ENCODE results near the gene SLC12A6. TPM values are rescaled to one million over a fixed set of nuclear protein-coding genes. Genes with fewer than 3 reads are reported as not detected.

SLC12A6 gene
- total and polyA plus RNA-seq, 2 experiments from 2014 or later: 12.0 to 44.3 TPM

DNA sequence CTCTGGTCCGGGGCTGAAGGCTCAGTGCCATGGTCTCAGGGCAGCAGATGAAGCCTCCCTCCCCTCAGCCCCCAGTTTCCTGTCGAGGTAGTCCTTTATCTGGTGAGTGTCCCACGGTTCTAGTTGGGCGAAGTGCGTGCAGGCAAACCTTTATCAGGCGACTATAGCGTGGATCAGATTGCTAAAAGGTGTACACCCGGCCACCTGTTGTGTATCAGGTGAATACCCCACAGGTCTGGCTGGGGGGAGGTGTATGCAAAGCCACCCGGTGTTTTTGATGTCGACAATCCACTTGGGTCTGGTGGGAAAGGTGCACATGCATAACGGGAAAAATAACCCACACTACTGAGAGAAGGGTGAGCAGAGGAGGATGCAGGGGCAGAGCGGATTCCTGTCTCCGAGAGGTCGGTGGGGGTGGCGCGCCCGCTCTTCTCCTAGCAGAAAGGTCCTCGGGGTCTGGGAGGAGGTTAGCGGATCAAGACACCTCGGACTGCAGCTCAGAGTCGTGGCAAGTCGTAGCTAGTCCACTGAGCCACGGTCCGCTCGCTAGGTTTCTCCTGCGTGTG, 507 bp downstream of the SLC12A6 start:
- peak overlapping the region; percentile 92 for H3K4me3 ChIP-seq
- no peaks in the 10 kb centered on the region for H3K36me3 ChIP-seq
- no peaks in the 10 kb centered on the region for H3K27me3 ChIP-seq
- peaks cover 23% of the 10 kb centered on the region for H3K4me1 ChIP-seq (ENCODE audit: low read depth)
- TF ChIP-seq, protein P1, sequence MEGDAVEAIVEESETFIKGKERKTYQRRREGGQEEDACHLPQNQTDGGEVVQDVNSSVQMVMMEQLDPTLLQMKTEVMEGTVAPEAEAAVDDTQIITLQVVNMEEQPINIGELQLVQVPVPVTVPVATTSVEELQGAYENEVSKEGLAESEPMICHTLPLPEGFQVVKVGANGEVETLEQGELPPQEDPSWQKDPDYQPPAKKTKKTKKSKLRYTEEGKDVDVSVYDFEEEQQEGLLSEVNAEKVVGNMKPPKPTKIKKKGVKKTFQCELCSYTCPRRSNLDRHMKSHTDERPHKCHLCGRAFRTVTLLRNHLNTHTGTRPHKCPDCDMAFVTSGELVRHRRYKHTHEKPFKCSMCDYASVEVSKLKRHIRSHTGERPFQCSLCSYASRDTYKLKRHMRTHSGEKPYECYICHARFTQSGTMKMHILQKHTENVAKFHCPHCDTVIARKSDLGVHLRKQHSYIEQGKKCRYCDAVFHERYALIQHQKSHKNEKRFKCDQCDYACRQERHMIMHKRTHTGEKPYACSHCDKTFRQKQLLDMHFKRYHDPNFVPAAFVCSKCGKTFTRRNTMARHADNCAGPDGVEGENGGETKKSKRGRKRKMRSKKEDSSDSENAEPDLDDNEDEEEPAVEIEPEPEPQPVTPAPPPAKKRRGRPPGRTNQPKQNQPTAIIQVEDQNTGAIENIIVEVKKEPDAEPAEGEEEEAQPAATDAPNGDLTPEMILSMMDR (IDR thresholded peaks at IDR 0.05; ENCODE audit: low read depth, low read length): no peak
- no peaks in the 10 kb centered on the region for H3K9me3 ChIP-seq (ENCODE audit: low read depth)
- H3K27ac ChIP-seq: peak overlapping the region; percentile 93
- no peak for DNase-seq (ENCODE audit: low read depth in 1 of 2, low spot score in 1 of 2)

DNA sequence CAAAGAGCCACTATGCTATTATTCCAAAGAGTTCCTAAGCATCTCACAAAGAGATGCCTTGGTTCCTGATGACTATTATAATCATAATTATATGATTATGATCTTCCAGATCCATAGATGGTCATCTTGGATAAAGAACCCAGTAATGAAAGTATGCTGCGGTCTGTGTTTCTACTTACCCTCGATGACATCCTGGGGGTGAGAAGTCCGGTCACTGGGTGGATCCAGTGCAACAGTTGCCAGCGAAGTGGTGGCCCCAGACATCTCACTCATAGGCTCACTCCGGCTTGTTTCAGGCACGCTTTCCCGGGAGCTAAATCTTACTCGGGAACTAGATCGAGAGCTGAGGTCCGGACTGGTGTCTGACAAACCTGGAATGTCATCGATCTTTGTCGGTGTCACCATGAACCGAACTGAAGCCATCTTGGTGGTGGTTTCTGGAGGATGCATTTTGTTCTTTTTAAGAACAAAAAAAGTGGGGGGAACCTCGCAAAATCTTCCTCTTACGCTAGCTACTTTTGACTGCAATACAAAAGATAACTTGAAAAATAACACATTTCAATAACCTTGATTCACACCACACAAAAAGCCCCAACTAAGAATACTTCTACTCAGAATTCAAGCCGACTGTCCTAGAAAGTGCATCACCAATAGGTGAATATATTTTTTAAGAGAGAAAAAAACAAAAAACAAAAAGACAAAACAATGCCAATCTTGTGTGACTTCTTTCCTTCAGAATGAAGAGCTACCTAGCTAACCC, 1.2 kb downstream of the SLC12A6 start:
- Histone ChIP-seq H3K27ac (peak overlapping the region; percentile 93), H3K36me3 (no peaks in the 10 kb centered on the region), H3K27me3 (no peaks in the 10 kb centered on the region), H3K9me3 (ENCODE audit: low read depth) (no peaks in the 10 kb centered on the region), H3K4me3 (peak overlapping the region; percentile 92), H3K4me1 (ENCODE audit: low read depth) (peaks cover 29% of the 10 kb centered on the region)
- TF ChIP-seq, protein P1 (IDR thresholded peaks at IDR 0.05; ENCODE audit: low read depth, low read length): no peak
- no peak for DNase-seq (ENCODE audit: low read depth in 1 of 2, low spot score in 1 of 2)

DNA sequence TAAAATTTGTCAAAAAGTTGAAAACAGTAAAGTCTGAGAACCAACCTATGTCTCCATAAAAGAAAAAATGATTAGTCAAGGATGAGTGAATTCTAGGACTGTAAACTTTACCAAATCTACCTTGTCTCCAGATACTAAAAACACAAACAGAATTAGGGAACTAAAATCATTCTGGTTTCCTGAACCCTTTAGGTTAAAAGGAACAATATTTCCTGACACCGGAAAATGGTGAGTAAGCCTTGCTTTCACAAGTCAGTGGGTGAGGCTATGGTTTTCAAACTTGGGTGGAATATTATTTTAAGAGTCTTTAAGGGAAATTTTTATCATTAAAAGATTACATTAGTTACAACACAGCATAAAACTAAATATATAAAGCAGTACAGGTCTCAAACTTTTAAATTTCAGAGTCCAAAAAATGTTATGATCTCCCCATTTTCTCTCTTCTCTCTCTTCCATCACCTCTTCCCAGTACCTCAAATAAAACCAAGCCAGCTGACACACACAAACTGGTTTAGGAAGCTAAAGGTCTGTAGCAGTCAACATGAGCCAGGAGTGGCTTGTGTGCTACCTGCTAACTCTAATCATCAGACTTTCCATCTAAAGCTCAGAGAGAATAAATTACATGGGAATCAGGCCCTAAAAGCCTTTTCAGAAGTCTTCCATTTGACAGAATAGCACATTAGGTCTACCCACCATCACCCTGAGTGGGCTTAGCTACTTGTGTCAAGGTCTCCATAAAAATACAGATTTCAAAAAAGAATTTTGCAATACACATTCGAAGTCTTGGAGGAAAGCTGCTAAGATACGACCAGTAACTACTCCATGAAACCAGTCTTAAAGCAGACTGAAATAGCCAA, 2.2 kb downstream of the SLC12A6 start:
- peak in 1 of 2 donors; percentile 29 for DNase-seq (ENCODE audit: low read depth in 1 of 2, low spot score in 1 of 2)
- Histone ChIP-seq H3K4me3 (peak overlapping the region; percentile 20), H3K36me3 (no peaks in the 10 kb centered on the region), H3K27ac (no peak overlapping the region), H3K9me3 (ENCODE audit: low read depth) (no peaks in the 10 kb centered on the region), H3K27me3 (no peaks in the 10 kb centered on the region), H3K4me1 (ENCODE audit: low read depth) (peaks cover 35% of the 10 kb centered on the region)
- TF ChIP-seq, protein P1 (IDR thresholded peaks at IDR 0.05; ENCODE audit: low read depth, low read length): no peak

DNA sequence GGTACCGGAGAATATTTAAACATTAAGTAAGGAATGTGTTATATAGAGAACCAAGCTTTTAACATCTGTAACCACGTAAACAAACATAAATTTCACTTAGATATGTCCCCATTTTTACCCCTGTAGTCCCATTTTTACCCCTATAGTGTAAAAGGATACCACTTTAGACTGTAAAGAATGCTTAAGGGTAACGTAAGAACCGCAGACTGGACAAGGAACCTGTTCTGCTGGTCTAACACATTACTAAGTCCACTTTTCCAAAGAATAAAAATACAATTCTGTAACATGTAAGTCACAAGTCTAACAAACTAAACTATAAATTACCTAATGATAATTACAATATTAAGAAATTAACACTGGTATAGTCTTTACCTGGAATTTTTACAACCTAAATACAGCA, 2.9 kb downstream of the SLC12A6 start:
- Histone ChIP-seq H3K27ac (no peak overlapping the region), H3K4me3 (peak overlapping the region; percentile 20), H3K36me3 (no peaks in the 10 kb centered on the region), H3K9me3 (ENCODE audit: low read depth) (no peaks in the 10 kb centered on the region), H3K4me1 (ENCODE audit: low read depth) (peaks cover 36% of the 10 kb centered on the region), H3K27me3 (no peaks in the 10 kb centered on the region)
- TF ChIP-seq, protein P1 (IDR thresholded peaks at IDR 0.05; ENCODE audit: low read depth, low read length): no peak
- no peak for DNase-seq (ENCODE audit: low read depth in 1 of 2, low spot score in 1 of 2)

DNA sequence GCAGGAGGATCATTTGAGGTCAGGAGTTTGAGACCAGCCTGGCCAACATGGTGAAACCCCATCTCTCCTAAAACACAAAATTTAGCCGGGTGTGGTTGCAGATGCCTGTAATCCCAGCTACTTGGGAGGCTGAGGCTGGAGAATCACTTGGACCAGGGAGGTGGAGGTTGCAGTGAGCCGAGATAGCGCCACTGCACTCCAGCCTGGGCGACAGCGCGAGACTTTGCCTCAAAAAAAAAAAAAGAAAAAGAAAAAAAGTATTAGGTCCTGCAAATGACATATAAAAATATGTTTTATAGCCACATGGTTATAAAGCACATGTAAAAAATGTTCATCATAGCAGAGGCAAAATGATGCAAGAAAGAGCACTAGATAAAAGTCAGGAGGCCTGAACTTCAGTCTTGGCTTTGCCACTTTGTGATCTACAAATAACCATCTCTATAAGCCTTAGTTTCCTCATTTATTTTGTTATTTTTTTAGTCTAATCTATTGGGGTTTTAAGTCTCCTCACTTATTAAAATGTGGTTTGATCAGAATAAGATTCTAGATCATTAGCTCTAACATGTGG, 4.9 kb downstream of the SLC12A6 start:
- no peak for DNase-seq (ENCODE audit: low read depth in 1 of 2, low spot score in 1 of 2)
- H3K36me3 ChIP-seq: no peaks in the 10 kb centered on the region
- no peaks in the 10 kb centered on the region for H3K9me3 ChIP-seq (ENCODE audit: low read depth)
- H3K4me1 ChIP-seq (ENCODE audit: low read depth): peaks cover 40% of the 10 kb centered on the region
- H3K4me3 ChIP-seq: no peak overlapping the region
- H3K27ac ChIP-seq: peak overlapping the region; percentile 65
- H3K27me3 ChIP-seq: no peaks in the 10 kb centered on the region
- TF ChIP-seq, protein P1 (IDR thresholded peaks at IDR 0.05; ENCODE audit: low read depth, low read length): no peak
